DND-41 (cell line): Measurements from ENCODE around the gene WDR59.

Source experiments
- EZH2 ChIP-seq: IDR thresholded peaks from 3 replicates; pipeline ENCODE4 v1.6.1; 2012; ENCODE audit warnings: borderline replicate concordance, low read depth, mild to moderate bottlenecking, moderate library complexity, low read length, inconsistent platforms; ENCODE audit not compliant: severe bottlenecking
- TF ChIP-seq, protein P1 (sequence below): IDR thresholded peaks from 2 replicates; pipeline ENCODE4 v1.5.1; 2012; ENCODE audit warnings: borderline replicate concordance, low read length, moderate library complexity, mild to moderate bottlenecking; ENCODE audit not compliant: poor library complexity, severe bottlenecking; ENCODE audit errors: extremely low read depth

DNA sequence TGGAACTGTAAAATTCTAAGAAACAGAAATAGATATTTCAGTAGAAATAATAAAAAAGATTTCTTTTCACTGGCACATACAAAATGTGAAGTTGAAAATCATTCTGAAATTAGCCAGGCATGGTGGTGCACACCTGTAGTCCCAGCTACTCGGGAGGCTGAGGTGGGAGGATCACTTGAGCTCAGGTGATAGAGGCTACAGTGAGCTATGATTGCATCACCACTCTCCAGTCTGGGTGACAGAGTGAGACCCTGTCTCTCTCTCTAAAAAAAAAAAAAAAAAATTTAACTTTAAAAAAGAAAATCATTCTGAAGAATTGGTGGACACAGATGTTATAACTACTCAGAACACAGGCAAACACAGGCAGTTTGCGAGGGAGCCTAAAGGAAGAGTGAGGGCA, 112.6 kb downstream of the WDR59 start:
- TF ChIP-seq, protein P1, sequence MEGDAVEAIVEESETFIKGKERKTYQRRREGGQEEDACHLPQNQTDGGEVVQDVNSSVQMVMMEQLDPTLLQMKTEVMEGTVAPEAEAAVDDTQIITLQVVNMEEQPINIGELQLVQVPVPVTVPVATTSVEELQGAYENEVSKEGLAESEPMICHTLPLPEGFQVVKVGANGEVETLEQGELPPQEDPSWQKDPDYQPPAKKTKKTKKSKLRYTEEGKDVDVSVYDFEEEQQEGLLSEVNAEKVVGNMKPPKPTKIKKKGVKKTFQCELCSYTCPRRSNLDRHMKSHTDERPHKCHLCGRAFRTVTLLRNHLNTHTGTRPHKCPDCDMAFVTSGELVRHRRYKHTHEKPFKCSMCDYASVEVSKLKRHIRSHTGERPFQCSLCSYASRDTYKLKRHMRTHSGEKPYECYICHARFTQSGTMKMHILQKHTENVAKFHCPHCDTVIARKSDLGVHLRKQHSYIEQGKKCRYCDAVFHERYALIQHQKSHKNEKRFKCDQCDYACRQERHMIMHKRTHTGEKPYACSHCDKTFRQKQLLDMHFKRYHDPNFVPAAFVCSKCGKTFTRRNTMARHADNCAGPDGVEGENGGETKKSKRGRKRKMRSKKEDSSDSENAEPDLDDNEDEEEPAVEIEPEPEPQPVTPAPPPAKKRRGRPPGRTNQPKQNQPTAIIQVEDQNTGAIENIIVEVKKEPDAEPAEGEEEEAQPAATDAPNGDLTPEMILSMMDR = no peak
- TF ChIP-seq EZH2 = no peak
